AG09319 (cell line): ENCODE data around the gene NUDT22.
A peak's percentile ranks its signal among the peaks of the same experiment; 100 is the strongest.

ENCODE experiments used
- DNase-seq: peaks from one replicate; pipeline ENCODE4 v3.0.0-alpha.2; 2010; ENCODE audit warnings: low read depth; ENCODE audit errors: extremely low read depth
- CTCF ChIP-seq: IDR thresholded peaks from 2 replicates; pipeline ENCODE4 v1.5.1; 2011; ENCODE audit warnings: low read depth, mild to moderate bottlenecking, inconsistent platforms, low read length, moderate library complexity

The NUDT22 gene

GRCh38 chr11:64225608-64226506 is at the start of gene NUDT22, which contains the start of gene TRPT1:
TSS of gene NUDT22 (plus strand) at chr11:64226274. CDS start at chr11:64226653, 379 bp downstream.
TSS of gene TRPT1 (minus strand) at chr11:64226186. CDS start at chr11:64225860, 326 bp downstream.
- TF ChIP-seq CTCF, result peak; percentile 32
- no peak for DNase-seq

- no peak for DNase-seq
- TF ChIP-seq CTCF, result no peak
These were observed 49.3 kb upstream of the NUDT22 start for GRCh38 chr11:64176751-64177150.

GRCh38 chr11:64178203-64178602 is 47.9 kb upstream of the NUDT22 start:
- DNase-seq, result no peak
- TF ChIP-seq CTCF, result no peak

- no peak for TF ChIP-seq CTCF
- DNase-seq, result no peak
These were observed 47.0 kb upstream of the NUDT22 start for GRCh38 chr11:64178951-64179639.

GRCh38 chr11:64180891-64181290 is 45.2 kb upstream of the NUDT22 start:
- TF ChIP-seq CTCF, result no peak
- no peak for DNase-seq

GRCh38 chr11:64181506-64182411 is 44.3 kb upstream of the NUDT22 start:
- TF ChIP-seq CTCF, result no peak
- peak; percentile 65 for DNase-seq
